Cardiac fibroblast (primary cell): ENCODE data around the gene EN1.
A peak's percentile ranks its signal among the peaks of the same experiment; 100 is the strongest.

Experiments used
- DNase-seq, 2 donors: peaks; one replicate each; pipeline versions ENCODE4 v3.0.0 to v3.0.0-alpha.2; 2010; ENCODE audit warnings: low read depth in 2 of 2
- H3K4me3 ChIP-seq, 2 donors: replicated peaks in 1 of 2; 1 replicate in 1 of 2; 2 replicates in 1 of 2; pipeline ENCODE4 v1.5.1; 2011; ENCODE audit warnings: low read depth in 2 of 2, low read length in 2 of 2, mild to moderate bottlenecking in 2 of 2, moderate library complexity in 1 of 2
- TF ChIP-seq, protein P1 (sequence below): IDR thresholded peaks from one replicate; pipeline ENCODE4 v1.5.1; 2011; ENCODE audit warnings: low read depth, mild to moderate bottlenecking, low read length, inconsistent platforms

Gene EN1

DNA sequence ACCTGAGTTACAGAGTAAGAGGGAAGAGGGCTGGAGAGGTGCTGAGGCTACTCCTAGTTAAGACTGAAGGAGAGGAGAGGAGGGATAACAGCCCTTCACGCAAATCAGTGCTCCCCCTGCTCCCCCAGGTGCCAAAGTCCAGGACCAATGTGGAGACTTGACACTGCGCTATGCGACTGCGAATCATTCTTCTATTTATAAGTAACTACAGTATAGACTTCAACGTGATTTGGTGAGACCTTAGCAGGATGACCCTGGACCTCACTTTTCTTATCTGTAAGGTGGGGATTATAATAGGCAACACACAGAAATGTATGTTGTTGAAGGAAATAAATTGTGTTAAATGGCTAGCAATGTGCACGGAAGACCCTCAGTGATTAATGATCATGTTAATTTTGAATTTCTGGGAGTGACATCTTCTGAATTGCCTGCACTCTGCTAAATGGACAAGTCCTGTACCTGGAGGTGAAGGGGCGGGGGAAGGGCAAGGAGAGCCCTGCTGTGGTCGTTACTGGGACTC is 11.0 kb downstream of the EN1 start:
- no peak overlapping the region for H3K4me3 ChIP-seq
- TF ChIP-seq, protein P1, sequence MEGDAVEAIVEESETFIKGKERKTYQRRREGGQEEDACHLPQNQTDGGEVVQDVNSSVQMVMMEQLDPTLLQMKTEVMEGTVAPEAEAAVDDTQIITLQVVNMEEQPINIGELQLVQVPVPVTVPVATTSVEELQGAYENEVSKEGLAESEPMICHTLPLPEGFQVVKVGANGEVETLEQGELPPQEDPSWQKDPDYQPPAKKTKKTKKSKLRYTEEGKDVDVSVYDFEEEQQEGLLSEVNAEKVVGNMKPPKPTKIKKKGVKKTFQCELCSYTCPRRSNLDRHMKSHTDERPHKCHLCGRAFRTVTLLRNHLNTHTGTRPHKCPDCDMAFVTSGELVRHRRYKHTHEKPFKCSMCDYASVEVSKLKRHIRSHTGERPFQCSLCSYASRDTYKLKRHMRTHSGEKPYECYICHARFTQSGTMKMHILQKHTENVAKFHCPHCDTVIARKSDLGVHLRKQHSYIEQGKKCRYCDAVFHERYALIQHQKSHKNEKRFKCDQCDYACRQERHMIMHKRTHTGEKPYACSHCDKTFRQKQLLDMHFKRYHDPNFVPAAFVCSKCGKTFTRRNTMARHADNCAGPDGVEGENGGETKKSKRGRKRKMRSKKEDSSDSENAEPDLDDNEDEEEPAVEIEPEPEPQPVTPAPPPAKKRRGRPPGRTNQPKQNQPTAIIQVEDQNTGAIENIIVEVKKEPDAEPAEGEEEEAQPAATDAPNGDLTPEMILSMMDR, result no peak
- no peak for DNase-seq

DNA sequence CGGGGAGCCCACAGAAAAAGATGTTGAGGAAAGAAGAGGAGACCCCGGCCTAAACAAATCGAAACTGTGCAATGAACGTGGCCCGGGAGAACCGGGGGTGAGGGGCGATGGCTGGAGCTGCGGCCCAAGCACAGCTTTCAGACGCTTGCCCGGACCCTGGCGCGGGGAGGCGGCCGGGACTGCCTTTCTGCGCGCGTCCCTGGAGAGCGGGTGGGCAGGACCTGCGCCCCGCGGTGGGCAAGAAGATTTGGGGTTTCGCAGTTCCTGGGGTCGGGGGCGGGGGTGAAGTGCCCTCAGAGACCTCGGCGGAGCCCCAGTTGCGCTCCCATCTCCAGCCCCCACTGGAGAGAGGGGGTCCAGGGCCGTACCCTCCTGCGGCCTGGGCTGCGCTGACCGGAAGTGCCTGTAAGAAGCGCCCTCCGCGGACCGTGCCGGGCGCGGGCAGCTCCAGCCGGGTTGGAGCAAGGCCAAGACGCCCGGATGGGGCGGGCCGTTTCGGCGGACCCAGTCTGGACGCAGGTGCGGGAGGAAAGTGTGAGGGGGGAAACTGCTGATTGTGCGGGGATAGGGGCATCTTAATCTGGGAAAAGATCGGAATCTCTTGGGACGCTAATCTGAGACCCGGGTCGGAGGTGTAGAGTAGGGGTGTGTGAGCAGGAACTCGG is 11.6 kb downstream of the EN1 start:
- DNase-seq, result no peak
- TF ChIP-seq, protein P1, result no peak
- peak overlapping the region; percentile 26 to 38 for H3K4me3 ChIP-seq

DNA sequence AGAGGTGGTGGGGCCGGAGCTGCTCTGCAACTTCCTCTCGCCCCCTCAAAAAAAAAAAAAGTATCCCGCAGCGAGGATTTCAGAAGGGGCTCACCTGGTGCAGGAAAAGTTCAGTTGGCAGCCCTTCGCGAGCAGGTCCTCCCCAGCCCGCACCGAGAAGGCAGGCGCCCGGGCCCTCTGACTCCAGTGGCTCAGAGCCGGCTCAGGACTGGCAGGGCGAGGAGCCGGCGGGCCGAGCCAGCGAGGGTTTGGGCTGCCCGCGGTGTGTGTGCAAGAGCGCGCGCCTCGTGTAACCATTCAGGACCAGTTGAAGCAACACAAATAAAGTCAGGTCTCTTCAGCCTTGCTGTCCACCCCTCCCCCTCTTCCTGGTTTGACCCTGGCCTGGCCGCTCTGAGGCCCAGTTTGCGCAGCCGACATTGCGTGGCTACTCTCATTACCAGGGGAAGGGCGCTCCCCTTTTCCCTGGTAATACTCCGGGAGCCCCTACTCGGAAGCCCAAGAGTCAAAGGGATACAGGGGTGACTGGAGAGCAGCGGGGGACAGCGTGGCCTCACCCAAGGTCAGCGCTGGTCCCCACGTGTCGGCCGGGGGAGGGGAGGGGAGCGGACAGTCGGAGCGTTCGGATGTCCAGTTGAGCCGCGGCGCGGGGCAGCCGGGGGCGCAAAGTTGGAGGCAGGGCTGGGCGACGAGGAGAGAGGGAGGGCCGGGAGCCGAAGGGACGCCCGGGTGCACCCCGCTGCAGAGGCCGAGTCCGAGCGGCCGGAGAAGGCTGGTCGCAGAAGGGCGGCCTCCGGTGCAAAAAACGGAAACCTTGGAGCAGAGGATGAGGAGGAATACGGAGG is 12.3 kb downstream of the EN1 start:
- peak overlapping the region; percentile 26 to 38 for H3K4me3 ChIP-seq
- no peak for DNase-seq
- TF ChIP-seq, protein P1, result no peak

DNA sequence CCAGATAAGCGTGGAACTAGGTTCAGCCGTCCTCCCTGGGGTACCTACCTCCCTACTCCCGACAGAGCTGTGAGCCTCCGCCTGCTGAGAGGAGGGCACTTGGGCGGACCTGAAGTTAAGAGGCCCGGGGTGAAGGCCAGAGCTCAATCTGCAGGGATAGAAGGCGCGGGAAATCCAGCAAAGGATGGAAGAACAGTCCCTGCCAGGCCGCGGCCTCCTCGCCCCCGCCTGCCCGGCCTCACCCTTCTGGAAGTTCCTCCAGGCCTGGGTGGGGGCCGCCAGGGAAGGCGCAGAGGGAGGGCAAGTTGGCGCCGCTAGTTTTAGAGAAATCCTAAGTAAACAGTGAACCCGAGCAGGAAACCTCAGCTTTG is 13.0 kb downstream of the EN1 start:
- TF ChIP-seq, protein P1, result no peak
- DNase-seq, result no peak
- H3K4me3 ChIP-seq, result no peak overlapping the region

DNA sequence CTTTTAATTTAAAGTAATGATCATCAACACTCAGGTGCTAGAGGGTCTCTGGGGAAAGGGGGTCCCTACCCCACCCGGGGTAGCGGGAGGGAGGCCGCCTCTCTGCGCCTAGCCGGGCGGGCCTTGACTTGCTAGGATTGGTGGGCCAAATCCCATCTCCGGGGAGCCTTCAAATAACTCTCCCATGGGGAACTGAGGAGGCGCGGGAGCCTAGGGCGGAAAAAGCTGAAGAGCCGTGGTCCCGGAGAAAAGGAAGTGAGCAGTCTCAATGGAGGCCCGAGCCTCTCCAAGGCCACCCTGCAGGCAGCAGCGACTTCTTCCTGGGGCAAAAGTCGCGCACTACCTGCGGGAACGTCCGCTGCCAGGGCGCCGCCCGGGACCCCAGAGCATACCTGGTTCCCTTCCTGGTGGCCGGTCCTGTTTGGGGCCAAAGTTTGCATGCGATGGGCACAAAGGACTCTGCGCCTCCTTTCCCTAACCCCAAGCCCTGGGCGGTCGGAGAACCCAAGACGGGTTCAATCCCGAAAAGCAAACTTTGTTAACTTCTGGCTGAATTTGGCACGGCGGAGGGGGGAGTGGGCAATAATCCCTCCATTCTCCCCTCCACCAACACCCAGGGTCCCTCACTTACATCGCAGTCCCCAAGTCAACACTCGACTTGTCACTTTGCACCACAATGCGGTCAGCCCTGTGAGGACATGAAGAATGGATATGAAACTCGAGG is 13.6 kb downstream of the EN1 start:
- H3K4me3 ChIP-seq, result no peak overlapping the region
- no peak for DNase-seq
- TF ChIP-seq, protein P1, result no peak

DNA sequence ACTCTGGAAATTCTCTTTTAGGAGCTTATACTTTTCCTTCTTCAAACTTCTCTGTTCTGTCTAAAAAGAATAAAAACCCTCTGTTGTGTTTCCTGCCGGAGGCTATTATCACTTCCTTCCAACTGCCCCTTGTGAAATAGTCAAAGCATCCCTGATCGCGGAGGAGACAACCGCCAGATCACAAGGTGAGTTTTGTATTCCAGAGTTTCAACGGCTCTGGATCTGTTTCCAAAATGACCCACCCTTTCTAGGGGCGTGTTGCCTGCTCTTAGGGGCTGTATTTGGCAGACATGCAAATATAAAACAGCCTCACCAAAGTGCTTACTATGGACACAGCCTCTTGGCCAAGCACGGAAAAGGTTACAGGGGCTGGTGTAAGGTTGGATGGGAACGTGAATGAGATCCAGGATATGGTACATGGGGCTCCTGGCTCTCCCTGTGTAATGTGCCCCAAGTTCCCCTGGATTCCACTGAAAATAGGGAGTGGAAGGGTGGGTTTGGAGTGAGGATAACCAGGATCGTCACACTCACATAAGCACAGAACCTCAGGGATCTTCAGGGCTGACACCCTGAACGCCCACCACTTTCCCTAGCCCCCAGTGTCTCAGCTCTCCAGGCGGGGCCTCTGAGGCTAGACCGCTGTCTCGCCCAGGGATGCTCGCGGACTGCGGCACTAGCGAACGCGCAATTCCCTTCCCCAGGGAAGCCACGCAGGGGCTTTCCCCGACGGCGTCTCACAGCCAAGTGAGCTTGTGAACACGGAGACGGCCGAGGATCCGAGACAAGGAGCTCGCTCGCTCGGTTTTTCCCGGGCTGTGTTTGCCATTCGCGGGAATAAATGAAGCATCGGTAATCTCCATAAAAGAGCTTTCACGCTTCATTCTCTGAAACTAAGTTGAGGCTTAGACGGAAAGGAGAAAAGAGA is 14.4 kb downstream of the EN1 start:
- TF ChIP-seq, protein P1, result no peak
- no peak for DNase-seq
- no peak overlapping the region for H3K4me3 ChIP-seq
